ENCODE results near the gene PLA2G12A. TPM values are rescaled to one million over a fixed set of nuclear protein-coding genes. Genes with fewer than 3 reads are reported as not detected.

The PLA2G12A gene
- total and polyA plus RNA-seq, 9 of the 15 experiments (the other 6 are each of a cell fraction or from before 2014, with no cell fraction given), result 24.2 to 226 (median 80.5) TPM

GRCh38 chr4:109729718-109730618, at the start of gene PLA2G12A (continued):
- TF ChIP-seq ETV1 (tag; conservative IDR thresholded peaks at IDR 0.05; ENCODE audit: low read depth) (no peak), ASH1L (IDR thresholded peaks at IDR 0.05; ENCODE audit: borderline replicate concordance, low read depth, partially characterized antibody) (no peak), FOXO4 (CRISPR knock-in tag; IDR thresholded peaks at IDR 0.05) (no peak), CBFA2T2 (conservative IDR thresholded peaks at IDR 0.05) (0 out of 2 replicates have a peak, but pooled peaks have one; percentile 13), MEIS2 (IDR thresholded peaks at IDR 0.05; ENCODE audit: partially characterized antibody) (peak; percentile 72), ZBTB7A (IDR thresholded peaks at IDR 0.05; ENCODE audit: borderline replicate concordance, control insufficient read depth, low read depth, low read length) (peak; percentile 54), RBBP5 (IDR thresholded peaks at IDR 0.05; ENCODE audit: borderline replicate concordance, insufficient read depth, low read length, poor library complexity, severe bottlenecking) (peak; percentile 91), HMGN3 (IDR thresholded peaks at IDR 0.05; ENCODE audit: borderline replicate concordance, extremely low read depth, insufficient read length, low read depth, low read length) (peak; percentile 29), CCNT2 (IDR thresholded peaks at IDR 0.05; ENCODE audit: borderline replicate concordance, extremely low read depth, insufficient read length, low read depth, low read length) (peak; percentile 28), SETDB1 (IDR thresholded peaks at IDR 0.05; ENCODE audit: low read length) (no peak), ELF1 (tag; IDR thresholded peaks at IDR 0.05) (no peak), KDM5B (IDR thresholded peaks at IDR 0.05; ENCODE audit: insufficient replicate concordance, low read depth, low read length) (peak; percentile 35), MTA1 (IDR thresholded peaks at IDR 0.05; ENCODE audit: borderline replicate concordance) (no peak), ZNF263 (CRISPR knock-in tag; IDR thresholded peaks at IDR 0.05; ENCODE audit: borderline replicate concordance) (peak; percentile 82)
- TF ChIP-seq, protein P1, sequence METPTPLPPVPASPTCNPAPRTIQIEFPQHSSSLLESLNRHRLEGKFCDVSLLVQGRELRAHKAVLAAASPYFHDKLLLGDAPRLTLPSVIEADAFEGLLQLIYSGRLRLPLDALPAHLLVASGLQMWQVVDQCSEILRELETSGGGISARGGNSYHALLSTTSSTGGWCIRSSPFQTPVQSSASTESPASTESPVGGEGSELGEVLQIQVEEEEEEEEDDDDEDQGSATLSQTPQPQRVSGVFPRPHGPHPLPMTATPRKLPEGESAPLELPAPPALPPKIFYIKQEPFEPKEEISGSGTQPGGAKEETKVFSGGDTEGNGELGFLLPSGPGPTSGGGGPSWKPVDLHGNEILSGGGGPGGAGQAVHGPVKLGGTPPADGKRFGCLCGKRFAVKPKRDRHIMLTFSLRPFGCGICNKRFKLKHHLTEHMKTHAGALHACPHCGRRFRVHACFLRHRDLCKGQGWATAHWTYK (CRISPR knock-in tag; IDR thresholded peaks at IDR 0.05), result peak; percentile 68
- TF ChIP-seq, protein P2, sequence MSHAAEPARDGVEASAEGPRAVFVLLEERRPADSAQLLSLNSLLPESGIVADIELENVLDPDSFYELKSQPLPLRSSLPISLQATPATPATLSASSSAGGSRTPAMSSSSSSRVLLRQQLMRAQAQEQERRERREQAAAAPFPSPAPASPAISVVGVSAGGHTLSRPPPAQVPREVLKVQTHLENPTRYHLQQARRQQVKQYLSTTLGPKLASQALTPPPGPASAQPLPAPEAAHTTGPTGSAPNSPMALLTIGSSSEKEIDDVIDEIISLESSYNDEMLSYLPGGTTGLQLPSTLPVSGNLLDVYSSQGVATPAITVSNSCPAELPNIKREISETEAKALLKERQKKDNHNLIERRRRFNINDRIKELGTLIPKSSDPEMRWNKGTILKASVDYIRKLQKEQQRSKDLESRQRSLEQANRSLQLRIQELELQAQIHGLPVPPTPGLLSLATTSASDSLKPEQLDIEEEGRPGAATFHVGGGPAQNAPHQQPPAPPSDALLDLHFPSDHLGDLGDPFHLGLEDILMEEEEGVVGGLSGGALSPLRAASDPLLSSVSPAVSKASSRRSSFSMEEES (CRISPR knock-in tag; IDR thresholded peaks at IDR 0.05), result no peak
- TF ChIP-seq, protein P3, sequence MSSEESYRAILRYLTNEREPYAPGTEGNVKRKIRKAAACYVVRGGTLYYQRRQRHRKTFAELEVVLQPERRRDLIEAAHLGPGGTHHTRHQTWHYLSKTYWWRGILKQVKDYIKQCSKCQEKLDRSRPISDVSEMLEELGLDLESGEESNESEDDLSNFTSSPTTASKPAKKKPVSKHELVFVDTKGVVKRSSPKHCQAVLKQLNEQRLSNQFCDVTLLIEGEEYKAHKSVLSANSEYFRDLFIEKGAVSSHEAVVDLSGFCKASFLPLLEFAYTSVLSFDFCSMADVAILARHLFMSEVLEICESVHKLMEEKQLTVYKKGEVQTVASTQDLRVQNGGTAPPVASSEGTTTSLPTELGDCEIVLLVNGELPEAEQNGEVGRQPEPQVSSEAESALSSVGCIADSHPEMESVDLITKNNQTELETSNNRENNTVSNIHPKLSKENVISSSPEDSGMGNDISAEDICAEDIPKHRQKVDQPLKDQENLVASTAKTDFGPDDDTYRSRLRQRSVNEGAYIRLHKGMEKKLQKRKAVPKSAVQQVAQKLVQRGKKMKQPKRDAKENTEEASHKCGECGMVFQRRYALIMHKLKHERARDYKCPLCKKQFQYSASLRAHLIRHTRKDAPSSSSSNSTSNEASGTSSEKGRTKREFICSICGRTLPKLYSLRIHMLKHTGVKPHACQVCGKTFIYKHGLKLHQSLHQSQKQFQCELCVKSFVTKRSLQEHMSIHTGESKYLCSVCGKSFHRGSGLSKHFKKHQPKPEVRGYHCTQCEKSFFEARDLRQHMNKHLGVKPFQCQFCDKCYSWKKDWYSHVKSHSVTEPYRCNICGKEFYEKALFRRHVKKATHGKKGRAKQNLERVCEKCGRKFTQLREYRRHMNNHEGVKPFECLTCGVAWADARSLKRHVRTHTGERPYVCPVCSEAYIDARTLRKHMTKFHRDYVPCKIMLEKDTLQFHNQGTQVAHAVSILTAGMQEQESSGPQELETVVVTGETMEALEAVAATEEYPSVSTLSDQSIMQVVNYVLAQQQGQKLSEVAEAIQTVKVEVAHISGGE (CRISPR knock-in tag; IDR thresholded peaks at IDR 0.05), result no peak

Measured in K562 (cell line).